Measurements from ENCODE around the gene KANSL1L. TPM values are rescaled to one million over a fixed set of nuclear protein-coding genes. Genes with fewer than 3 reads are reported as not detected.

Gene KANSL1L
- total RNA-seq, 1 experiment from 2014 or later: 6.7 TPM

DNA sequence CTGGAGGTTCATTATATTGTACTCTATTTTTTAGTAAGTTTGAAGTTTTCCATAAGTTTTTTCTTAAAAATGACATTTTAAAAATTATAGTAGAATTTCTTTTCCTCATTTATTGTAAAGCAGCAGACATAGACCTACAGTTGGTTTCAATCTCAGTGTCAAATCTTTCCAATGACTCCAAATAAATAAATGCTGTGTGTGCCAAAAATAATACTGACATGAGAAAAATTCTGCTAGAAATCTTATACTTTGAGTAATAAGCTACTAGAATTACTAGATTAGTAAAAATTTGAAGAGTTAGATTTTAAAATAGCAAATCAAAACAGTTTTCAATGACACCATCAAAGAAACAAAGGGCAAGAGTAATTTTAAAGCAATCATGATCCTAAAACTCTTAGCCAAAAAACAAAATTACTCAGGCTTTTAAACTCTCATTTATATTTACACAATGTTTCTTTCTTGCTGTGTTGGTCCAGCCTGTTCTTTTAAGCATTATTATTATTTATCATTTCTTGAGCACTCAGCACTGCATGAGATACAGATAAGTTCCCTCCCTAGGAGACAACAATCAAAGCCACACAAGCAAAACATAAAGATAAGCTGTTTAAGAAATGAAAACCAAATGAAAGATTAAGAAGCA lies 8.3 kb upstream of the KANSL1L start:
- no peaks in the 10 kb centered on the region for H3K9me2 ChIP-seq (ENCODE audit: insufficient read depth)
- H3K9me3 ChIP-seq (ENCODE audit: control insufficient read depth in 1 of 2, insufficient read depth in 1 of 2, low read depth in 1 of 2, low read length in 2 of 2): no peaks in the 10 kb centered on the region
- ATAC-seq (no peak), DNase-seq (ENCODE audit: low read depth, low spot score) (no peak)
- no peaks in the 10 kb centered on the region for H4K20me1 ChIP-seq (ENCODE audit: insufficient read depth)
- no peaks in the 10 kb centered on the region for H3K27me3 ChIP-seq (ENCODE audit: insufficient read depth, low read length)
- no peak for TF ChIP-seq CEBPB (IDR thresholded peaks at IDR 0.05; ENCODE audit: low read depth)
- no peak for TF ChIP-seq POLR2A (IDR thresholded peaks at IDR 0.05; ENCODE audit: borderline replicate concordance, extremely low read depth, insufficient read depth, insufficient read length)
- TF ChIP-seq SP1 (IDR thresholded peaks at IDR 0.05; ENCODE audit: low read depth): no peak
- TF ChIP-seq JUND (IDR thresholded peaks at IDR 0.05): no peak
- TF ChIP-seq EGR1 (IDR thresholded peaks at IDR 0.05; ENCODE audit: low read depth): no peak
- TF ChIP-seq TCF7L2 (IDR thresholded peaks at IDR 0.05; ENCODE audit: borderline replicate concordance, extremely low read depth, insufficient read depth, insufficient read length): no peak
- TF ChIP-seq ZBTB33 (IDR thresholded peaks at IDR 0.05; ENCODE audit: extremely low read depth, insufficient replicate concordance, low read length): no peak
- no peak for TF ChIP-seq SRF (IDR thresholded peaks at IDR 0.05; ENCODE audit: low read depth)
- no peak for TF ChIP-seq EZH2 (IDR thresholded peaks at IDR 0.05)
- no peaks in the 10 kb centered on the region for H3K4me1 ChIP-seq (ENCODE audit: control insufficient read depth in 1 of 2, insufficient read depth in 2 of 2, low read length in 2 of 2)
- RAD21 ChIA-PET (ENCODE audit: low non-redundant PET in 1 of 2, low total read pairs in 2 of 2, uncharacterized antibody in 2 of 2, unreplicated experiment in 2 of 2): no interaction called here
- no peak overlapping the region for H3K4me3 ChIP-seq (replicated peaks in 1 of 2; ENCODE audit: low read depth in 1 of 2, low read length in 2 of 2)
- no peaks in the 10 kb centered on the region for H3K36me3 ChIP-seq (ENCODE audit: control insufficient read depth in 1 of 2, insufficient read depth in 2 of 2, low read length in 2 of 2)
- H3K4me2 ChIP-seq (ENCODE audit: low read length): no peak overlapping the region
- H2AFZ ChIP-seq (ENCODE audit: low read depth, low read length, poor library complexity, severe bottlenecking): no peak overlapping the region
- POLR2A ChIA-PET: no interaction called here
- no peak overlapping the region for H3K9ac ChIP-seq (ENCODE audit: low read length)
- no peaks in the 10 kb centered on the region for H3K79me2 ChIP-seq (ENCODE audit: insufficient read depth, low read length)
- no TSS peak for BruUV-seq (replicated peaks)
- CTCF ChIA-PET: no interaction called here
- no peak overlapping the region for H3K27ac ChIP-seq (ENCODE audit: low read depth, low read length)
- intact Hi-C loops (cut with micrococcal nuclease): no loop called here

DNA sequence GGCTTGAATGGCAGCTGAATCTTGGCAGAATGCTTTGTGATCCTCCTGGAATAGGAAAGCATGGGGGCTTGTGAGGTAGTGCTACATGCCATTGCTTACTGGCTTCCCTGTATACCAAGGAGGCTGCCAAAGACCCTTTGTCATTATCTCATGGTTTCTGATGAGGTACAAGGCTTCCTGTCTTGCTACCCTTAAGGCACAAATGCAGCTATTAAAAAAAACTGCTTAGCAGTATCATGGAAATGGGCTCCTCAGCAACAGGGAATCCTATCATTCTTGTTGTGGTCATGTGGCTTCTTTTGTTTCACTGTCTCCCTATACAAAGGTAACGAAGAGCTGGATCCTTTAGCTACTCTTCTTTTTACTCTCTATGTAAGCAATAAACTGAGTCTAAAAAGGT lies 6.6 kb upstream of the KANSL1L start:
- Histone ChIP-seq H4K20me1 (ENCODE audit: insufficient read depth) (no peaks in the 10 kb centered on the region), H3K4me3 (replicated peaks in 1 of 2; ENCODE audit: low read depth in 1 of 2, low read length in 2 of 2) (no peak overlapping the region), H2AFZ (ENCODE audit: low read depth, low read length, poor library complexity, severe bottlenecking) (no peak overlapping the region), H3K9me3 (ENCODE audit: control insufficient read depth in 1 of 2, insufficient read depth in 1 of 2, low read depth in 1 of 2, low read length in 2 of 2) (no peaks in the 10 kb centered on the region), H3K9ac (ENCODE audit: low read length) (no peak overlapping the region), H3K27ac (ENCODE audit: low read depth, low read length) (no peak overlapping the region), H3K79me2 (ENCODE audit: insufficient read depth, low read length) (no peaks in the 10 kb centered on the region), H3K36me3 (ENCODE audit: control insufficient read depth in 1 of 2, insufficient read depth in 2 of 2, low read length in 2 of 2) (no peaks in the 10 kb centered on the region), H3K4me2 (ENCODE audit: low read length) (no peak overlapping the region), H3K9me2 (ENCODE audit: insufficient read depth) (no peaks in the 10 kb centered on the region), H3K4me1 (ENCODE audit: control insufficient read depth in 1 of 2, insufficient read depth in 2 of 2, low read length in 2 of 2) (no peaks in the 10 kb centered on the region), H3K27me3 (ENCODE audit: insufficient read depth, low read length) (no peaks in the 10 kb centered on the region)
- ATAC-seq: no peak
- intact Hi-C loops (cut with micrococcal nuclease): no loop called here
- no TSS peak for BruUV-seq (replicated peaks)
- RAD21 ChIA-PET (ENCODE audit: low non-redundant PET in 1 of 2, low total read pairs in 2 of 2, uncharacterized antibody in 2 of 2, unreplicated experiment in 2 of 2): no interaction called here
- CTCF ChIA-PET: no interaction called here
- no peak for DNase-seq (ENCODE audit: low read depth, low spot score)
- POLR2A ChIA-PET: no interaction called here
- TF ChIP-seq, protein P1, sequence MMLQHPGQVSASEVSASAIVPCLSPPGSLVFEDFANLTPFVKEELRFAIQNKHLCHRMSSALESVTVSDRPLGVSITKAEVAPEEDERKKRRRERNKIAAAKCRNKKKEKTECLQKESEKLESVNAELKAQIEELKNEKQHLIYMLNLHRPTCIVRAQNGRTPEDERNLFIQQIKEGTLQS (IDR thresholded peaks at IDR 0.05): no peak
- TF ChIP-seq CBX3 (IDR thresholded peaks at IDR 0.05; ENCODE audit: low read depth) (no peak), MAX (IDR thresholded peaks at IDR 0.05) (no peak), ZNF274 (IDR thresholded peaks at IDR 0.05; ENCODE audit: low read depth, low read length) (no peak), ELF1 (IDR thresholded peaks at IDR 0.05; ENCODE audit: borderline replicate concordance, low read depth) (no peak), SRF (IDR thresholded peaks at IDR 0.05; ENCODE audit: low read depth) (no peak), EZH2 (IDR thresholded peaks at IDR 0.05) (no peak), JUND (IDR thresholded peaks at IDR 0.05) (no peak), SIN3A (IDR thresholded peaks at IDR 0.05; ENCODE audit: low read depth) (no peak), FOSL1 (IDR thresholded peaks at IDR 0.05; ENCODE audit: low read depth) (no peak), TCF7L2 (IDR thresholded peaks at IDR 0.05; ENCODE audit: borderline replicate concordance, extremely low read depth, insufficient read depth, insufficient read length) (no peak), POLR2AphosphoS5 (IDR thresholded peaks at IDR 0.05; ENCODE audit: low read depth, low read length) (no peak)
- TF ChIP-seq, protein P2, sequence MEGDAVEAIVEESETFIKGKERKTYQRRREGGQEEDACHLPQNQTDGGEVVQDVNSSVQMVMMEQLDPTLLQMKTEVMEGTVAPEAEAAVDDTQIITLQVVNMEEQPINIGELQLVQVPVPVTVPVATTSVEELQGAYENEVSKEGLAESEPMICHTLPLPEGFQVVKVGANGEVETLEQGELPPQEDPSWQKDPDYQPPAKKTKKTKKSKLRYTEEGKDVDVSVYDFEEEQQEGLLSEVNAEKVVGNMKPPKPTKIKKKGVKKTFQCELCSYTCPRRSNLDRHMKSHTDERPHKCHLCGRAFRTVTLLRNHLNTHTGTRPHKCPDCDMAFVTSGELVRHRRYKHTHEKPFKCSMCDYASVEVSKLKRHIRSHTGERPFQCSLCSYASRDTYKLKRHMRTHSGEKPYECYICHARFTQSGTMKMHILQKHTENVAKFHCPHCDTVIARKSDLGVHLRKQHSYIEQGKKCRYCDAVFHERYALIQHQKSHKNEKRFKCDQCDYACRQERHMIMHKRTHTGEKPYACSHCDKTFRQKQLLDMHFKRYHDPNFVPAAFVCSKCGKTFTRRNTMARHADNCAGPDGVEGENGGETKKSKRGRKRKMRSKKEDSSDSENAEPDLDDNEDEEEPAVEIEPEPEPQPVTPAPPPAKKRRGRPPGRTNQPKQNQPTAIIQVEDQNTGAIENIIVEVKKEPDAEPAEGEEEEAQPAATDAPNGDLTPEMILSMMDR (IDR thresholded peaks at IDR 0.05 in 2 of 3, conservative IDR thresholded peaks at IDR 0.05 in 1 of 3; ENCODE audit: borderline replicate concordance in 1 of 3, insufficient read depth in 1 of 3, low read depth in 2 of 3, low read length in 2 of 3): no peak

All from HCT116 (cell line).